GM18873 (cell line): ENCODE data around the gene ARHGAP10.

Source experiments
- ATAC-seq: cut with Tn5 transposase; IDR thresholded peaks from one replicate; pipeline ENCODE4 v1.9.1; 2021; ENCODE audit warnings: mild to moderate bottlenecking, moderate library complexity, moderate number of reproducible peaks; ENCODE audit not compliant: unreplicated experiment, low FRiP score

ARHGAP10 gene

GRCh38 chr4:147933316-147933715 is 201.4 kb downstream of the ARHGAP10 start:
- no peak for ATAC-seq

GRCh38 chr4:147933779-147934178 is 201.9 kb downstream of the ARHGAP10 start:
- ATAC-seq: no peak

GRCh38 chr4:147938496-147938895 is 206.6 kb downstream of the ARHGAP10 start:
- ATAC-seq: no peak

- ATAC-seq: no peak
These were observed 208.3 kb downstream of the ARHGAP10 start for GRCh38 chr4:147940171-147940570.

GRCh38 chr4:147941373-147941772 is 209.5 kb downstream of the ARHGAP10 start:
- no peak for ATAC-seq

GRCh38 chr4:147942729-147943128 is 210.8 kb downstream of the ARHGAP10 start:
- ATAC-seq: peak; percentile 39

GRCh38 chr4:147943159-147943638 is 211.3 kb downstream of the ARHGAP10 start:
- ATAC-seq: peak; percentile 96

GRCh38 chr4:147944249-147944648 is 212.4 kb downstream of the ARHGAP10 start:
- no peak for ATAC-seq

GRCh38 chr4:147944670-147945260 is 212.9 kb downstream of the ARHGAP10 start:
- ATAC-seq: no peak

- ATAC-seq: no peak
These were observed 216.4 kb downstream of the ARHGAP10 start for GRCh38 chr4:147948336-147948735.

- ATAC-seq: no peak
These were observed 218.4 kb downstream of the ARHGAP10 start for GRCh38 chr4:147950261-147950660.

- no peak for ATAC-seq
These were observed 219.0 kb downstream of the ARHGAP10 start for GRCh38 chr4:147950841-147951240.

GRCh38 chr4:147954850-147955249 is 223.0 kb downstream of the ARHGAP10 start:
- ATAC-seq: no peak

- ATAC-seq: no peak
These were observed 224.1 kb downstream of the ARHGAP10 start for GRCh38 chr4:147955827-147956558.

GRCh38 chr4:147957446-147957845 is 225.6 kb downstream of the ARHGAP10 start:
- ATAC-seq: no peak

- no peak for ATAC-seq
These were observed 226.2 kb downstream of the ARHGAP10 start for GRCh38 chr4:147958057-147958456.

GRCh38 chr4:147958489-147959065 is 226.7 kb downstream of the ARHGAP10 start:
- ATAC-seq: no peak

- ATAC-seq: peak; percentile 83
These were observed 229.1 kb downstream of the ARHGAP10 start for GRCh38 chr4:147960971-147961370.

GRCh38 chr4:147963839-147964238 is 232.0 kb downstream of the ARHGAP10 start:
- no peak for ATAC-seq

- no peak for ATAC-seq
These were observed 232.5 kb downstream of the ARHGAP10 start for GRCh38 chr4:147964266-147964880.

GRCh38 chr4:147965056-147965455 is 233.2 kb downstream of the ARHGAP10 start:
- no peak for ATAC-seq
